Limb (tissue), 2 donors: ENCODE measurements around the gene NAT16.
"Not testable (repeated sequence)": the region's sequence is repeated elsewhere in the genome, so short reads cannot be mapped to it uniquely, and the experiment has no call there.

ENCODE experiments used
- DNase-seq, 2 donors: peaks; one replicate each; pipeline ENCODE4 v3.0.0-alpha.2; 2016; ENCODE audit errors: extremely low spot score in 2 of 2

The NAT16 gene

GRCh38 chr7:101159696-101160674 is 20.1 kb downstream of the NAT16 start:
- DNase-seq: no peak

GRCh38 chr7:101156866-101157589 is 23.1 kb downstream of the NAT16 start:
- DNase-seq: no peak

GRCh38 chr7:101156277-101156676 is 23.8 kb downstream of the NAT16 start:
- no peak for DNase-seq

GRCh38 chr7:101155303-101155702 is 24.8 kb downstream of the NAT16 start:
- no peak for DNase-seq

GRCh38 chr7:101154693-101155102 is 25.4 kb downstream of the NAT16 start:
- DNase-seq: peak in 1 of 2 donors; percentile 67

- DNase-seq: peak; percentile 95 to 98
Measured at GRCh38 chr7:101153969-101154692, 26.0 kb downstream of the NAT16 start, which contains the start of gene AP1S1. Gene AP1S1, plus strand, starts transcription at chr7:101154476. Its CDS starts 39 bp downstream, at chr7:101154515.

GRCh38 chr7:101151908-101152651 is 28.0 kb downstream of the NAT16 start:
- no peak for DNase-seq

- DNase-seq: no peak
Measured at GRCh38 chr7:101140746-101141382, 39.2 kb downstream of the NAT16 start.

- DNase-seq: no peak
Measured at GRCh38 chr7:101140339-101140699, 39.8 kb downstream of the NAT16 start.

- DNase-seq: peak in 1 of 2 donors; percentile 74
Measured at GRCh38 chr7:101138213-101138870, 41.8 kb downstream of the NAT16 start.

GRCh38 chr7:101137651-101138212 is 42.4 kb downstream of the NAT16 start:
- DNase-seq: no peak

- no peak for DNase-seq
Measured at GRCh38 chr7:101134399-101134980, 45.6 kb downstream of the NAT16 start.

- DNase-seq: no peak
Measured at GRCh38 chr7:101133621-101134398, 46.3 kb downstream of the NAT16 start.

- DNase-seq: not testable (repeated sequence)
Measured at GRCh38 chr7:101132626-101133600, 47.2 kb downstream of the NAT16 start.

- no peak for DNase-seq
Measured at GRCh38 chr7:101129603-101130117, 50.4 kb downstream of the NAT16 start.

GRCh38 chr7:101128040-101128834 is 51.9 kb downstream of the NAT16 start:
- DNase-seq: no peak
